ENCODE data around the gene ZBED1.
"Not testable (repeated sequence)": the region's sequence is repeated elsewhere in the genome, so short reads cannot be mapped to it uniquely, and the experiment has no call there.

Gene ZBED1

GRCh38 chrX:2474280-2474962 lies 26.4 kb downstream of the ZBED1 start:
- no peaks in the 10 kb centered on the region for H3K9me3 ChIP-seq (ENCODE audit: insufficient read depth, low read length)
- H3K27me3 ChIP-seq (ENCODE audit: low read length) = no peaks in the 10 kb centered on the region
- no peaks in the 10 kb centered on the region; the same call in 1 of the 2 replicates for H3K79me2 ChIP-seq (ENCODE audit: insufficient read depth, low read length)
- H3K9ac ChIP-seq (ENCODE audit: low read length) = no peak overlapping the region
- H3K27ac ChIP-seq (ENCODE audit: low read depth, low read length) = no peak overlapping the region
- H3K4me3 ChIP-seq (ENCODE audit: insufficient read depth, low read length, poor library complexity, severe bottlenecking) = no peak overlapping the region
- no peaks in the 10 kb centered on the region for H3F3A ChIP-seq (ENCODE audit: insufficient read depth)
- H3K9me2 ChIP-seq (replicated peaks; ENCODE audit: insufficient read depth, low read length) = no peaks in the 10 kb centered on the region
- TF ChIP-seq, protein P1, sequence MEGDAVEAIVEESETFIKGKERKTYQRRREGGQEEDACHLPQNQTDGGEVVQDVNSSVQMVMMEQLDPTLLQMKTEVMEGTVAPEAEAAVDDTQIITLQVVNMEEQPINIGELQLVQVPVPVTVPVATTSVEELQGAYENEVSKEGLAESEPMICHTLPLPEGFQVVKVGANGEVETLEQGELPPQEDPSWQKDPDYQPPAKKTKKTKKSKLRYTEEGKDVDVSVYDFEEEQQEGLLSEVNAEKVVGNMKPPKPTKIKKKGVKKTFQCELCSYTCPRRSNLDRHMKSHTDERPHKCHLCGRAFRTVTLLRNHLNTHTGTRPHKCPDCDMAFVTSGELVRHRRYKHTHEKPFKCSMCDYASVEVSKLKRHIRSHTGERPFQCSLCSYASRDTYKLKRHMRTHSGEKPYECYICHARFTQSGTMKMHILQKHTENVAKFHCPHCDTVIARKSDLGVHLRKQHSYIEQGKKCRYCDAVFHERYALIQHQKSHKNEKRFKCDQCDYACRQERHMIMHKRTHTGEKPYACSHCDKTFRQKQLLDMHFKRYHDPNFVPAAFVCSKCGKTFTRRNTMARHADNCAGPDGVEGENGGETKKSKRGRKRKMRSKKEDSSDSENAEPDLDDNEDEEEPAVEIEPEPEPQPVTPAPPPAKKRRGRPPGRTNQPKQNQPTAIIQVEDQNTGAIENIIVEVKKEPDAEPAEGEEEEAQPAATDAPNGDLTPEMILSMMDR (IDR thresholded peaks at IDR 0.05; ENCODE audit: insufficient read depth, low read length, poor library complexity, severe bottlenecking) = no peak
- TF ChIP-seq EZH2phosphoT487 (conservative IDR thresholded peaks at IDR 0.05; ENCODE audit: low read length) = no peak
- no peaks in the 10 kb centered on the region for H3K36me3 ChIP-seq (ENCODE audit: low read length)
- H3K4me2 ChIP-seq (ENCODE audit: low read depth, low read length, poor library complexity, severe bottlenecking) = no peak overlapping the region
- no peaks in the 10 kb centered on the region for H4K20me1 ChIP-seq (ENCODE audit: low read depth, low read length)
- no peak overlapping the region for H2AFZ ChIP-seq (ENCODE audit: low read depth, low read length, severe bottlenecking)

DNA sequence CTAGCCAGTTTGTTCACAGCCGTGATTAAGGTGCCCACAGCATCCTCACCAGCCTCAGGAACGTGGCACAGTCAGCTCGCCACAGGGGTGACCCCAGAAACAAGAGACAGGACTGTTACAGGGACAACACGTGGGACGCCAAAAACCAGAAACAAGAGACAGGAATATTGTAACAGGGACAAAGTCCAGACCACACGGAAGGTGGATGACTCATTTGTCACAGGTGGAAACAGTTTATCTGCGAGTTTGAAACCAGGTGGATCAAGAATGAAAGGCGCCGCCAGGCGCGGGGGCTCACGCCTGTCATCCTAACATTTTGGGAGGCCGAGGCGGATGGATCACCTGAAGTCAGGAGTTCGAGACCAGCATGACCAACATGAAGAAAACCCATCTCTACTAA lies 27.7 kb downstream of the ZBED1 start:
- H3K9me2 ChIP-seq (replicated peaks; ENCODE audit: insufficient read depth, low read length); H3K9ac ChIP-seq (ENCODE audit: low read length); H3K79me2 ChIP-seq (ENCODE audit: insufficient read depth, low read length); H4K20me1 ChIP-seq (ENCODE audit: low read depth, low read length); H3K4me3 ChIP-seq (ENCODE audit: insufficient read depth, low read length, poor library complexity, severe bottlenecking); H3K9me3 ChIP-seq (ENCODE audit: insufficient read depth, low read length); H3F3A ChIP-seq (ENCODE audit: insufficient read depth); H2AFZ ChIP-seq (ENCODE audit: low read depth, low read length, severe bottlenecking); H3K36me3 ChIP-seq (ENCODE audit: low read length); H3K4me2 ChIP-seq (ENCODE audit: low read depth, low read length, poor library complexity, severe bottlenecking); H3K27me3 ChIP-seq (ENCODE audit: low read length); H3K27ac ChIP-seq (ENCODE audit: low read depth, low read length): not testable (repeated sequence)

DNA sequence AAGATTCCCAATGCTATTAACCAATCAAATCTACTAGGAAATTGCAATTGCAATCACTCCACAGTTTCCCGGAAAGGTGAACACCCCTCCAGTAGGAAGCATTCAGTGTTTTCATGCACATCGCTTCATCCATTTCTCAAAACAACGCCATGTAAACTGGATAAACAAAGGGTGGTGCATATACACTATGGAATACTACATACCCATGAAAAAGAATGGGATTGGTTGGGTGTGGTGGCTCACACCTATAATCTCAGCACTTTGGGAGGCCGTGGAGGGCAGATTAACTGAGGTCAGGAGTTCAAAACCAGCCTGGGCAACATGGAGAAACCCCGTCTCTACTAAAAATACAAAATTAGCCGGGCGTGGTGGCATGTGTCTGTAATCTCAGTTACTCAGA lies 29.1 kb downstream of the ZBED1 start:
- Histone ChIP-seq H3K27ac (ENCODE audit: low read depth, low read length) (no peak overlapping the region), H3K4me3 (ENCODE audit: insufficient read depth, low read length, poor library complexity, severe bottlenecking) (no peak overlapping the region), H3K27me3 (ENCODE audit: low read length) (no peaks in the 10 kb centered on the region), H2AFZ (ENCODE audit: low read depth, low read length, severe bottlenecking) (no peak overlapping the region), H3K9me3 (ENCODE audit: insufficient read depth, low read length) (no peaks in the 10 kb centered on the region), H3K36me3 (ENCODE audit: low read length) (no peaks in the 10 kb centered on the region), H3K79me2 (ENCODE audit: insufficient read depth, low read length) (no peaks in the 10 kb centered on the region; the same call in 1 of the 2 replicates), H3K4me2 (ENCODE audit: low read depth, low read length, poor library complexity, severe bottlenecking) (no peak overlapping the region), H4K20me1 (ENCODE audit: low read depth, low read length) (no peaks in the 10 kb centered on the region), H3F3A (ENCODE audit: insufficient read depth) (no peaks in the 10 kb centered on the region), H3K9ac (ENCODE audit: low read length) (no peak overlapping the region), H3K9me2 (replicated peaks; ENCODE audit: insufficient read depth, low read length) (no peaks in the 10 kb centered on the region)
- TF ChIP-seq EZH2phosphoT487 (conservative IDR thresholded peaks at IDR 0.05; ENCODE audit: low read length) = no peak
- TF ChIP-seq, protein P1 (IDR thresholded peaks at IDR 0.05; ENCODE audit: insufficient read depth, low read length, poor library complexity, severe bottlenecking) = no peak

- not testable (repeated sequence) for H4K20me1 ChIP-seq (ENCODE audit: low read depth, low read length); H3K4me2 ChIP-seq (ENCODE audit: low read depth, low read length, poor library complexity, severe bottlenecking); H3K4me3 ChIP-seq (ENCODE audit: insufficient read depth, low read length, poor library complexity, severe bottlenecking); H3K9me3 ChIP-seq (ENCODE audit: insufficient read depth, low read length); H3F3A ChIP-seq (ENCODE audit: insufficient read depth); H3K36me3 ChIP-seq (ENCODE audit: low read length); H3K9me2 ChIP-seq (replicated peaks; ENCODE audit: insufficient read depth, low read length); H3K79me2 ChIP-seq (ENCODE audit: insufficient read depth, low read length); H3K9ac ChIP-seq (ENCODE audit: low read length); H3K27ac ChIP-seq (ENCODE audit: low read depth, low read length); H2AFZ ChIP-seq (ENCODE audit: low read depth, low read length, severe bottlenecking); H3K27me3 ChIP-seq (ENCODE audit: low read length)
Measured at GRCh38 chrX:2471126-2471525, 29.6 kb downstream of the ZBED1 start.

DNA sequence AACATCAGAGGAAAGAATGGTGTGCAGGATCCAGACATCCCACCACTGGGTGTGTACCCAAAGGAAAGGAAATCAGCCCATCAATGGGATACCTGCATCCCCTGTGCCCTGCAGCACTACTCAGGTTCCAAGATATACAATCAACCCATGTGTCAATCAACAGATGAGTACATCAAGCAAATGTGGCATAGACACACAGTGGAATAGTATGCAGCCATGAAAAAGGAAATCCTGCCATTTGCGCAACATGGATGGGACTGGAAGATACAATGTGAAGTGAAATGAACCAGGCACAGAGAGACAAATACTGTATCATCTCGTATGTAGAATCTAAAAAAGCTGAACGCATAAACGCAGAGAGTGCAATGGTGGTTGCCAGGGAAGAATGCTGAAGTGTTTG lies 30.9 kb downstream of the ZBED1 start:
- not testable (repeated sequence) for H3F3A ChIP-seq (ENCODE audit: insufficient read depth); H2AFZ ChIP-seq (ENCODE audit: low read depth, low read length, severe bottlenecking); H3K9ac ChIP-seq (ENCODE audit: low read length); H3K4me3 ChIP-seq (ENCODE audit: insufficient read depth, low read length, poor library complexity, severe bottlenecking); H3K27ac ChIP-seq (ENCODE audit: low read depth, low read length); H4K20me1 ChIP-seq (ENCODE audit: low read depth, low read length); H3K9me3 ChIP-seq (ENCODE audit: insufficient read depth, low read length); H3K4me2 ChIP-seq (ENCODE audit: low read depth, low read length, poor library complexity, severe bottlenecking); H3K9me2 ChIP-seq (replicated peaks; ENCODE audit: insufficient read depth, low read length); H3K79me2 ChIP-seq (ENCODE audit: insufficient read depth, low read length); H3K27me3 ChIP-seq (ENCODE audit: low read length); H3K36me3 ChIP-seq (ENCODE audit: low read length)
